Activated CD4-positive, alpha-beta T cell treated with anti-CD3 and anti-CD28 coated beads for 1 hour (primary cell): Measurements from ENCODE around the gene ZNF587.
"Not testable (repeated sequence)": the region's sequence is repeated elsewhere in the genome, so short reads cannot be mapped to it uniquely, and the experiment has no call there.

ENCODE experiments used
- DNase-seq: peaks from one replicate; pipeline ENCODE4 v3.0.0-alpha.2; 2020

ZNF587 gene

DNA sequence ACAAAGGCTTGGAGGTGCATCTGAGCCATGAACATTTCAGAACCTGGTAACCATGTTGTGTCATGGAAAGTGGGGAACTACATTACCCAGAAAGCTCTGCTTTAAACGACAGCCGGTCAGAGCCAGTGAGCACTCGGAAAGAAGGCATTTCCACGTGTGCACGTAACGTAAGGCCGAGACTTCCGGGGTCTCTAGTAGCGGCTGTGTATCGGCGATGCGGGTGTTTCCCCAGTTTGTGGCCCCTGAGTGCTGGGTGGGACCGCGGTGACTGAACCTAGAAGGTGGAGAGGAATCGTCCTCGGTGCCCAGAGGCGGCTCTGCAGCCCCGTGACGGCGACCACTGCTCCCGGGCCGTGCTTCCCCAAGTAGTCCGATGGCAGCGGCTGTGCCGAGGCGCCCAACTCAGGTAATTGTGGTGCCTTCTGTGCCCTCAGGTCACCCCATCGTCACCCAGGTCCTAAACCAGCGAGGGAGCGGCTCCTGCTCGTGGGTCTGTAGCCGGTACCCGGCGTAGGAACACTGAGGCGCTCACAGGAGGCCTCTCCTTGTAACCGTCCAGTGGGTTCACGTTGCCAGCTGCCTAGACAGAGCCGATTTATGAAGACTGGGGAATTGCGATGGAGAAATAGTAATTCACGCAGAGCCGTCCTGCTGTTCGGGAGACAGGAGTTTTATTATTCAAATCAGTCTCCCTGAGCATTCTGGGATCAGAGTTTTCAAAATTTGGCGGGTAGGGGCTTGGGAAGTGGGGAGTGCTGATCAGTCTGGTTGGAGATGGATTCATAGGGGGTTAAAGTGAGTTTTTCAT lies at the start of gene ZNF587:
Gene ZNF587 (plus strand): TSS at position 194 of the 808 bp plus-strand sequence. CDS start 180 bp downstream, at position 374.
- DNase-seq = peak; percentile 69

DNA sequence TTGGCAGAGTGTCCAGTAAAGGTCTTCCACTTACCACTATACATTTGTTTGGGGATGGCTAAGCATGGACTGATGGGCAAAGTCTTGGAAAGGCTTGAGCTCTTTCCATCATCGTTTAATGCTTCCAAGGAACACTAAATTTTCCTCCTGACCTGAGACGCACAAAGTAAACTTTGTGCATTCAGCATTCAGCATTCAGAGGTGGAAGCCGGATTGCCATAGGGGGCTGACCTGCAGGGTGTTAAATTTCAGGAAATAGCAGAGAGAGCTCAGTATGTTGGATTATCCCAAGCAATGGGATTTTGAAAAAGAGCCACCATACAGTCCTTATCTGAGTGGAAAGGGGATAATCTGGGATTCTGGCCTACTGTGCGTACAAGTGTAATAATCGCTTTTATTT lies 49.0 kb upstream of the ZNF587 start:
- DNase-seq = no peak

DNA sequence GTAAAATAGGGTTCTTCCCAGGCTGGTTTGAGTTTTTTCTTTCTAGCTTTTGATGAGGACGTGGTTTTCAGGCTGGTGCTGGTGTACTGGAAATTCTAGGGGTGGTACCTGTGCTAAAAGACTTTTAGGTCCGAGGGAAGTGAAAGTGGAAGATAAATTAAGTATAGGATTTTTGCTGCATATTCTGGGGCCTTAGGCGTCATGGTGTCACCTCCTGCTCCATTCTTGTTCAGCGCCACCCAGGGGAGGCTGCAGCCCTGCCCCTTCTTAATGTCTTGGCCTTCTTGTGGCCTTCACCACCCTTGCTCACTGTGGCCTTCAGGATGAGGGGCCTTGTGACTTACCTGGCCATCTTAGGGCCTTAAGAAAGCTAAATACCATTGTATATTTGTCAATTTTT lies 47.4 kb upstream of the ZNF587 start:
- no peak for DNase-seq

DNA sequence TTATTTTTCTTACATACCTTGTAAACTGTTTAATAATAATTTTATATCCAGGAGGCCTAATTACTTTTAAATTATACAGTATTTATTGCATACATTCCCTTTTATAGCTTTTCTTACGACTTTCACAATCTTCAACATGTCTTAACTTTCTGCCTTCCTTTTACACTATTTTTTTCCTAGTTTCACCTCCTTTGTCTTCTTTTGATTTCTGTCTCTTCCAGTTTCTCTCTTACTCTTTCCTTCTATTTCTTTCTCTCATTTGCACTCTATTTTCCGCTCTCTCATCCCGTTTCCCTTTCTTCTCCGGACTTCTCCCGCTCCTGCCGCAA lies 46.4 kb upstream of the ZNF587 start:
- no peak for DNase-seq

DNA sequence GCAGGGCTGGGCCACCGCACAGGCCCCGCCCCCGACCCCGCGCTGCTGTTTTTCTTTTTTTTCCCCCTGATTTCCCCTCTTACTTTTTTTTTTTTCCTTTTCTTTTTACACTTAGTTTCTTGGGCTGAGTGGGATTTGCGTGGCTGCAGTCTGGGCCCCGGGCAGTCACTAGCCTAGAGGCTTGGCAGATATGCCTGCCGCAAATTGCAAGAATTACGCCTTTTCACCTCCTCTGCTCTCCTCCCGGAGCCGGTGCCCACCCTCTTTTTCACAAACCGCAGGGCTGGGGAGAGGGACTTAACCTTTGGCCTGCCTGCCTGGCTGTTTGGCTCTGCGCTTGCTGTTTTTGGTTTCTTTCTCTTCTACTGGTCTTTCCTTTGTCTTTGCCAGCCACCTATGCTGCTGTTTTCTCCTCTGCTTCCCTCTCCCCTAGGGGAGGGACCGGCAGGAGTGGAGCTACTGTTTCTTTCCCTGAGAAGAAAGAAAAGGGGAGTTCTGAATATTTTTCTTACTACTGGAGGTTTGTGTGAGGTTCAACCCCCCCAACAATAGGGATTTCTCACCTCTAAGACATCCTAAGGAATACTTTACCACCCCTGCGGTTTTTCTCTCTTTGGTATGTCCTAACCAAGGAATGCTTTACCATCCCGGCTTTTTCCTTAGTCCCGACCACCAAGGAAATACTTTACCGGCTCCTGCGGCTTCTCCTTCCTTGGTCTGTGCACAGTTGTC lies 45.9 kb upstream of the ZNF587 start:
- no peak for DNase-seq

DNA sequence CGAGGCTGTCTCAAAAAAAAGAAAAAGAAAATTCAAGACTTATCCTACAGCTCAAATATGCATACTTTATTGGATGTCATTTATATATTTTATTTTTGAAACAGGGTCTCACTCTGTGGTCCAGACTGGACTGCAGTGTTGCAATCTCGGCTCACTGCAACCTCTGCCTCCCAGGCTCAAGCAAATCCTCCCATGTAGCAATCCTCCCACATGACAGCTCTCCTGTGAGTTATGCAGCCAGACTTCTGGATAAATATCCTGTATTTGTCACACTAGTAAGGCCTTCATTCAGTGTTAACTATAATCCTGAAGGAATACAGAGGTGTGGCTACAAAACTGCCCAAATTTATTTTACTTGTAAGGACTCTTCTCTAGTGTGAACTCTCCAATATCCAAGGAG lies 42.1 kb upstream of the ZNF587 start:
- DNase-seq = no peak

DNA sequence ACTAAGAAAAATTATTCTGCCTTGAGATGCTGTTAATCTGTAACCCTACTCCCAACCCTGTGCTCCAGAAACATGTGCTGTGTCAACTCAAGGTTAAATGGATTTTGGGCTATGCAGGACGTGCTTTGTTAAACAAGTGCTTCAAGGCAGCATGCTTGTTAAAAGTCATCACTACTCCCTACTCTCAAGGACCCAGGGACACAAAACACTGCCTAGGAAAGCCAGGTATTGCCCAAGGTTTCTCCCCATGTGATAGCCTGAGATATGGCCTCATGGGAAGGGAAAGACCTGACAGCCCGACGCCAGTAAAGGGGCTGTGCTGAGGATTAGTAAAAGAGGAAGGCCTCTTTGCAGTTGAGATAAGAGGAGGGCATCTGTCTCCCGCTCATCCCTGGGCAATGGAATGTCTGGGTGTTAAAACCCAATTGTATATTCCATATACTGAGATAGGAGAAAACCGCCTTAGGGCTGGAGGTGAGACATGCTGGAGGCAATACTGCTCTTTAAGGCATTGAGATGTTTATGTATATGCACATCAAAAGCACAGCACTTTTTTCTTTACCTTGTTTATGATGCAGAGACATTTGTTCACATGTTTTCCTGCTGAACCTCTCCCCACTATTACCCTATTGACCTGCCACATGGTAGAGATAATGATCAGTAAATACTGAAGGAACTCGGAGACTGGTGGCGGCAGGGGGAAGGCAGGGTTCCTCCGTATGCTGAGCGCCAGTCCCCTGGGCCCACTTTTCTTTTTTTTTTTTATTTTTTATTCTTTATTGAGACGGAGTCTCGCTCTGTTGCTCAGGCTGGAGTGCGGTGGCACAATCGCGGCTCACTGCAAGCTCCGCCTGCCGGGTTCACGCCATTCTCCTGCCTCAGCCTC lies 39.0 kb upstream of the ZNF587 start:
- not testable (repeated sequence) for DNase-seq

DNA sequence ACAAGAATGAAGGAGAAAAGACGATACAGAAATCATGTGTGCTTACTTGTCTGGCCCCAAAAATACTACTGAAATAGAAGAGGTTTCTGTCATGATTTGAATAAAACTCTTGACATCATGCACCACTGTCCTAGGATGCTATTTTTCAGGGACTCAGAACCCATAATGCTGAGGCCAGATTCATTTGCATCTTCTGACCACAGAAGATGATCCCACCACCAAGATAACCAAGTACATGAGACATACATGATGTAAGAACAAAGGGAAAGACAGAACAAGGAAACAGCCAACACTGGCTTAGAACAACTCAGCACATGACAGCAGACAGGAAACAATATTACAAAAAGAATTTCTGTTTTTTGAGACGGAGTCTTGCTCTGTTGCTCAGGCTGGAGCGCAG lies 37.4 kb upstream of the ZNF587 start:
- no peak for DNase-seq

DNA sequence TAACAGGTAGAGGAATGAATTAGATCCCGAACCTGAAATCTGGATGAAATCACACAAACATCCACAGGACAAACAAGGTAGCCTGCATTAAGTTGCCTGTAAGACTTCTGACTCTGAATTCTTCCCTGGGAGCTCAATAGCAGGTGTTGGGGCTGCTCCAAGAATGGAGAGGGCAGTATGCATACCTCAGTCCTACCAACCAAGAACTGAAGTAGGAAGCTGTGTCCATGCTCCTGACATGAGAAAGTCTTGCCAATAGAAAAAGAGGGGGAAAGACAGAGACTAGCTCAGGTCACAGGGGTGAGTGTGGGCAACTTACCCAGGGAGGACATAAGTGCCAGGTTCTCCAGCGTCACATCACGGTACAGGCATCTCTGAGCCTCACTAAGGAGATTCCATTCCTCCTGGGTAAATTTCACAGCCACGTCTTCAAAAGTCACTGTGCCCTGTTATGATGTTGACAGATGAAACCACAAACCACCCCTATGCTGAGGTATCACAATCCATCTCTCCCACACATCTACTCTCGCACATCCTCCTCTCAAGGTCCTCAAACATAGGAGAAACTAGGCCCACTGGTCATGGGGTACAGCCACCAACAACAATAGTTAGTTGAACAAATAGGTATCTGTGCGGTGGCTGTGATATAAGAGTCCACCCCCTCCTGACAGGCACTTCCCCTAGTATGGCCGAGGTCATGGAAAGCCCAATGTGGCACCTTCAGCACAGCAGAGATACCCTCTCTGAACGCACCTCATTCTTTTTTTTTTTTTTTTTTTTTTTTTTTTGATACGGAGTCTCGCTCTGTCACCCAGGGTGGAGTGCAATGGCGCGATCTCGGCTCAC lies 36.5 kb upstream of the ZNF587 start:
- not testable (repeated sequence) for DNase-seq

DNA sequence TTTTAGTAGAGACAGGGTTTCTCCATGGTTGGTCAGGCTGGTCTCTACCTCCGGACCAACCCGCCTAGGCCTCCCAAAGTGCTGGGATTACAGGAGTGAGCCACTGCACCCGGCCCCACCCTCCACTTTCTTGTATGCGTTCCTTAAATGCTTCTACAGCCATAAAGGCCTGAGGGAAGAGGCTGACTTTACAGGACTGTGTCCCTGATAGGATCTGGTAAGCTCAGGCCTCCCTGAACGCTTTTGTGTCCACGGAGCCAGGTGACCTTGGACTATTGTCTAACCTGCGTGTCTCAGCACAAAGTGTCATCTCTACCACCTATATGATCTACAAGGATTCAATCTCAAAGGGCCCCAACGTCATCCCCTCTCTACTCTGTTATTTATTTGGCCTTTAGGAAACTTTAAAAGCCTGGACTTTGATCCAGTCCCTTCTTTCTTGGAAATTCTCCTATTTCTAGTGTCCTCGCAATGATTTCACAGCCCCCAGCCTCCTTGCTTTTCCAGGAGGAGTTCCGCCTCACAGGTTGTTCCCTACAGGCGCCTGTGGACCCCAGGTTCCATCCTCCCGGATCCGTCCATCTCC lies 35.6 kb upstream of the ZNF587 start:
- DNase-seq = no peak

DNA sequence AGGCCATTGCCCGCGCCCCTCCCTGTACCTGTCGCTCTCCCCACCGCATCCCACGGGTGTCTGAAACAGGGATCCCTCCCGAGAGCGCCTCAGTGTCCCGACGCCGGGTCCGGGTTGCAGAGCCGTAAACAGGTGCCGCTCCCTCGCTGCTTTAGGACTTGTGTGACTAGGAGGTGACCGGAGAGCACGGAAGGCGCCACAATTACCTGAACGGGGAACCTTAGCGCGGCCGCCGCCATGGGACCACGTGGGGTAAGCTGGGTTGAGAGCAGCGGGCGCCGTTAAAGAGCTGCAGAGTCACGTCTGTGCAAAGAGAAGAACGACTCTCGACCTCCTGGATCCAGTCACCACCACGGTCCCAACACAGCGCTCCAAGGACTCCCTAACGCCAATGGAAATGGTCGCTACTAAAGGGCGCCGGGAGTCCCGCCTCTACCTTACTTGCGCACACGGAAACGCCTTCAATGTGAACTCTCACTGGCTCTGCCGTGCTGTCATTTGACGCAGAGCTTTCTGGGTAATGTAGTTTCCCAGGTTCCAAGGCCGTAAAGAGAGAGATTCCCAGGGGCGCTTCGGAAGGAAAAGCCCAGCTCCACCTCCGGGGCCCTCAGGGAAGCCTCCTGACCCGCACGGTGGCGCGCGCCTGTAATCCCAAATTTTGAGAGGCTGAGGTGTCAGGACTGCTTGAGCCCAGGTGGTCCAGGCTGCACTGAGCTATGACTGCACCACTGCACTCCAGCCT lies 35.0 kb upstream of the ZNF587 start, which contains the start of gene ZNF552:
Gene ZNF552 (minus strand): TSS at position 409 of the 742 bp plus-strand sequence. CDS start 170 bp downstream, at position 239.
- DNase-seq = peak; percentile 64

DNA sequence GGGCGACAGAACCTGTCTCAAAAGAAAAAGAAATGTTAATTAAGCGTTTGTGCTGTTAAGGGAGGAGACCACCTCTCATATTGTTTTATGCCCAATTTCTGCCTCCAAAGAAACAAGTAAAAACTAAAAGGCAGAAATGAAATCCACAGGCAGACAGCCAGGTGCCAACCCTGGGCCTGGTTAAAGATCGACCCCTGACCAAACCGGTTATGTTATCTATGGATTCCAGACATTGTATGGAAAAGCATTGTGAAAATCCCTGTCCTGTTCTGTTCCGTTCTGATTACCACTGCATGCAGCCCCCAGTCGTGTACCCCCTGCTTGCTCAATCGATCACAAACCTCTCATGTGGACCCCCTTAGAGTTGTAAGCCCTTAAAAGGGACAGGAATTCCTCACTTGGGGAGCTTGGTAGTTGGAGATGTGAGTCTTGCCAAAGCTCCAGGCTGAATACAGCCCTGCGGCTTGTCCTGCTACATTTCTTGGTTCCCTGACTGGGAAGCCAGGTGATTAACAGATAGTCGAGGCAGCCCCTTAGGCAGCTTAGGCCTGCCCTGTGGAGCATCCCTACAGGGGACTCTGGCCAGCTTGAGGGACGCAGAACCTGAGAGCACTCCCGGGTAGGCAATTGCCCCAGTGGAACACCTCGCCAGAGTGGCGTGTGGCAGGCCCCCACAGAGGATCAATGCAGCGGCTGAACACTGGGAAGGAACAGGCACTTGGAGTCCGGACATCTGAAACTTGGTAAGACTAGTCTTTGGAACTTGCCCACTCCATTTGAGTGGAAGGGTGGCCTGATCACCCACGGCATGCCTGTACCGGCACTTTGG lies 34.2 kb upstream of the ZNF587 start:
- DNase-seq = no peak

DNA sequence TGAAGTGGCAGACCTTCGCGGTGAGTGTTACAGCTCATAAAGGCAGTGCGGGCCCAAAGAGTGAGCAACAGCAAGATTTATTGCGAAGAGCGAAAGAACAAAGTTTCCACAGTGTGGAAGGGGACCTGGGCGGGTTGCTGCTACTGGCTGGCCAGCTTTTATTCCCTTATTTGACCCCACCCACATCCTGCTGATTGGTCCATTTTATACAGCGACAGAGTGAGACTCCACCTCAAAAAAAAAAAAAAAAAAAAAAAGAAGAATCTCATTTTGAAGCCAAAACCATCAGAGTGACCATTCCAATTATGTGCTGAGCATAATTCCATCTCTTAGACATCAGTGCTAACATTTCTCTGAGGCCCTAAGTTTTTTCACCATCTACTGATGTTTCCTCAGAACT lies 33.0 kb upstream of the ZNF587 start:
- DNase-seq = no peak

DNA sequence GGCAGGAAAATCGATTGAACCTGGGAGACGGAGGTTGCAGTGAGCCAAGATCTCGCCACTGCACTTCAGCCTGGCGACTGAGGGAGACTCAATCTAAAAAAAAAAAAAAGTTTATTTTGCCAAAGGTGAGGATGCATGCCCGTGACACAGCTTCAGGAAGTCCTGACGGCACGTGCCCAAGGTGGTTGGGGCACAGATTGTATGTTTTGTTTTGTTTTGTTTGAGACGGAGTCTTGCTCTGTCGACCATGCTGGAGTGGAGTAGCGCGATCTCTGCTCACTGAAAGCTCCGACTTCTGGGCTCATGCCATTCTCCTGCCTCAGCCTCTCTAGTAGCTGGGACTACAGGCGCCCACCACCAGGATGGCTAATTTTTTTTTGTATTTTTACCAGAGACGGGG lies 31.7 kb upstream of the ZNF587 start:
- DNase-seq = no peak

DNA sequence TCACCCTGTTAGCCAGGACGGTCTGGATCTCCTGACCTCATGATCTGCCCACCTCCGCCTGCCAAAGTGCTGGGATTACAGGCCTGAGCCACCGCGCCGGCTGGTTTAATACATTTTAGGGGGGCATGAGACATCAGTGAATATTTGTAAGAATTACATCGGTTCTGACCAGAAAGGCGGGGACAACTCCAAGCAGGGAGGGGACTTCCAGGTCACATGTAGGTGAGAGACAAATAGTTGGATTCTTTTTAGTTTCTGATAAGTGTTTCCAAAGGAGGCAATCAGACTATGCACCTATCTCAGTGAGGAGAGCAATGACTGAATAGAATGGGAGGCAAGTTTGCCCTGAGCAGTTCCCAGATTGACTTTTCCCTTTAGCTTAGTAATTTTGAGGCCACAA lies 31.3 kb upstream of the ZNF587 start:
- no peak for DNase-seq

DNA sequence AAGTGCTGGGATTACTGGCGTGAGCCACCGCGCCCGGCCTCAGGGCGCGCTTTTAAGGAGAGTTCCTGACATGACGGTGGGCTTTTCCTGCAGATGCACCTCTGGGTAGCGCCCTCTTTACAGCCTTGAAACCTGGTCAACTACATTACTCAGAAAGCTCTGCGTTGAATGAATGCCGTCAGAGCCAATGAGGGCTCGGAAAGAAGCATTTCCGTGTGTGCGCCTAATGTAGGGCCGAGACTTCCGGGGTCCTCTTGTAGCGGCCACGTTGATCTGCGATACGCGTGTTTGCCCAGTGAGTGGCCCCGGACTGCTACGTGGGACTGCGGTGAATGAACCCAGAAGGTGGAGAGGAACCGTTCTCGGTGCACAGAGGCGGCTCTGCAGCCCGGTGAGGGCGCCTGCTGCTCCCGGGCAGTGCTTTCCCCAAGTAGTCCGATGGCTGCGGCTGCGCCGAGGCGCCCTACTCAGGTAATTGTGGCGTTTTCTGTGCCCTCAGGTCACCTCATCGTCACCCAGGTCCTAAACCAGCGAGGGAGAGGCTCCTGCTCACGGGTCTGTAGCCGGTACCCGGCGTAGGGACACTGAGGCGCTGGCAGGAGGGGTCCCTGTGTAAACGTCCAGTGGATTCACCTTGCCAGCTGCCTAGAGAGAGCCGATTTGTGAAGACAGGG lies 30.0 kb upstream of the ZNF587 start:
- peak; percentile 65 for DNase-seq

DNA sequence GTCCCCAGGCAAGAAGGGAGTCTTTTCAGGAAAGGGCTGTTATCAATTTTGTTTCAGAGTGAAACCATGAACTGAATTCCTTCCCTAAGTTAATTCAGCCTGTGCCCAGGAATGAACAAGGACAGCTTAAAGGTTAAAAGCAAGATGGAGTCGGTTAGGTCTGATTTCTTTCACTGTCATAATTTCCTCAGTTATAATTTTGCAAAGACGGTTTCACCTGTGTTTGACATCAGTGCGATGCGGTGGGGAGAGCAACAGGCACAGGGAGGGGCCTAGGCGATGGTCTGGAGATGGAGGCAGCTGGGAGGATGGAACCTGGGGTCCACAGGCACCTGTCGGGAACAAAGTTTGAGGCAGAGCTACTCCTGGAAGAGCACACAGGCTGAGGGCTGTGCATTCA lies 29.1 kb upstream of the ZNF587 start:
- DNase-seq = no peak

DNA sequence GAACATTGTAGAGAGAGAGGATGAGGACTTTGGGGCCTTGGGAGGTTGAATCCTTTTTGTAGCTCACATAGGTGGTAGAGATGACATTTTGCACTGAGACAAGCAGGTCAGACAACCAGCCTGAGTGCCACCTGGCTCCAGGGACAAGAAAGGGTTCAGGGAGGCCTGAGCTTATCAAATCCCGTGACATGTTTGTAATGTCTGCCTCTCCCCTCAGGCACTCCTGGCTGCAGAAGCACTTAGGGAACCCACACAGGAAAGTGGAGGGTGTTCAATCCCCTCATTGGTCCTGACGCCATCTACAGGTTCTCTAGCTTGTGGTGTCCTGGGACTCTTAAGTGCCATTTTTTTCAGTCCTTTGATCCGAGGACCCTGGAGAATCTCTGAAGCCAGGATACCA lies 28.6 kb upstream of the ZNF587 start:
- not testable (repeated sequence) for DNase-seq

DNA sequence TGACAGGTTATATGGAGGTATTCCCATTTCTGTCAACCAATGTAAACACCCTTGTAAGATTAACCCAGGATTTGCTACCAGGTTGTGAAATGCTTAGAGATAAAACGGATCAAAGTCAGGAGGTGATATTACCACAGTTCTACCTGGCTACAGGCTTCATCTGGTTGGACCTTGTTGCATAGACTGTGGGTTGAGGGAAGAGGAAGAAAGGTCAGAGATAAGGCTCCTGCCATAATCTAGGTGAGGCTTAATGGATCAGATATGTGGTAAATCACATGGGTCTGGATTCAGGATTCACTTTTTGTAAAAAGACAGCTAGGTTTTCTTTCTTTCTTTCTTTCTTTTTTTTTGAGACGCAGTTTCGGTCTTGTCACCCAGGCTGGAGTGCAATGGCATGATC lies 28.2 kb upstream of the ZNF587 start:
- not testable (repeated sequence) for DNase-seq

DNA sequence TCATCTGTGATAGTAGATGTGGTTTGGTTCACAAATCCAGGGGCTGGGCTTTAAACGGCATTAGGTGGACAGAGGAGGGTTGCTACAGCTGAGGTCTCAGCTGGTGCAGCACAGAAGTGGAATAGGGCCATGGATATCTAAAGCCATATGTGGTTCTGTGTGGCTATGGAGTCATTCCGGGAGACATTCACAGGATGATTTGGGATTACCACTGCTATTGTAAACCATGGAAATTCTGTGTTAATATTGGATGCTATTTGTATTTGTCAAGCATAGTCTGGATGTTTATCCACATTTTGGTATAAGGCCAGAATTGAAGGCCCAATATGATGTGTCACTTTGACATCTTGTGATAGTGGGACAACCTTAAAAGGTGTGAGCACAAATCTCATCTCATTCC lies 26.5 kb upstream of the ZNF587 start:
- DNase-seq = not testable (repeated sequence)
